WTC11 (cell line): Measurements from ENCODE around the gene OLFML2B.

ENCODE experiments used
- CREB1 ChIP-seq: sonication (generic); formaldehyde crosslinking; IDR thresholded peaks from 2 replicates; pipeline ENCODE4 v1.8.0; 2023; ENCODE audit warnings: mild to moderate bottlenecking, missing genetic modification reagents
- CTCF ChIP-seq: fragments of 200-600 bp; IDR thresholded peaks from 2 replicates; pipeline ENCODE4 v1.8.0; 2022; ENCODE audit warnings: antibody characterized with exemption
- NFYB ChIP-seq: sonication (generic); formaldehyde crosslinking; conservative IDR thresholded peaks from 2 replicates; pipeline ENCODE4 v1.8.0; 2022; ENCODE audit warnings: low read depth, missing genetic modification reagents
- TF ChIP-seq, protein P1 (sequence below): sonication (generic); formaldehyde crosslinking; IDR thresholded peaks from 2 replicates; pipeline ENCODE4 v1.8.0; 2022; ENCODE audit warnings: mild to moderate bottlenecking, missing genetic modification reagents
- TF ChIP-seq, protein P2 (sequence below): sonication (generic); formaldehyde crosslinking; IDR thresholded peaks from 2 replicates; pipeline ENCODE4 v1.8.1; 2023; ENCODE audit warnings: mild to moderate bottlenecking, missing genetic modification reagents, moderate library complexity

- TF ChIP-seq, protein P1, sequence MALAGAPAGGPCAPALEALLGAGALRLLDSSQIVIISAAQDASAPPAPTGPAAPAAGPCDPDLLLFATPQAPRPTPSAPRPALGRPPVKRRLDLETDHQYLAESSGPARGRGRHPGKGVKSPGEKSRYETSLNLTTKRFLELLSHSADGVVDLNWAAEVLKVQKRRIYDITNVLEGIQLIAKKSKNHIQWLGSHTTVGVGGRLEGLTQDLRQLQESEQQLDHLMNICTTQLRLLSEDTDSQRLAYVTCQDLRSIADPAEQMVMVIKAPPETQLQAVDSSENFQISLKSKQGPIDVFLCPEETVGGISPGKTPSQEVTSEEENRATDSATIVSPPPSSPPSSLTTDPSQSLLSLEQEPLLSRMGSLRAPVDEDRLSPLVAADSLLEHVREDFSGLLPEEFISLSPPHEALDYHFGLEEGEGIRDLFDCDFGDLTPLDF (CRISPR knock-in tag), result no peak
- no peak for TF ChIP-seq CTCF
- TF ChIP-seq NFYB (CRISPR knock-in tag), result no peak
- TF ChIP-seq, protein P2, sequence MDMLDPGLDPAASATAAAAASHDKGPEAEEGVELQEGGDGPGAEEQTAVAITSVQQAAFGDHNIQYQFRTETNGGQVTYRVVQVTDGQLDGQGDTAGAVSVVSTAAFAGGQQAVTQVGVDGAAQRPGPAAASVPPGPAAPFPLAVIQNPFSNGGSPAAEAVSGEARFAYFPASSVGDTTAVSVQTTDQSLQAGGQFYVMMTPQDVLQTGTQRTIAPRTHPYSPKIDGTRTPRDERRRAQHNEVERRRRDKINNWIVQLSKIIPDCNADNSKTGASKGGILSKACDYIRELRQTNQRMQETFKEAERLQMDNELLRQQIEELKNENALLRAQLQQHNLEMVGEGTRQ (CRISPR knock-in tag), result no peak
- TF ChIP-seq CREB1 (CRISPR knock-in tag), result no peak
Observed at GRCh38 chr1:161982917-161983316, 40.8 kb downstream of the OLFML2B start.
